Natural killer cell (primary cell): ENCODE data around the gene CHP2. TPM values are rescaled to one million over a fixed set of nuclear protein-coding genes. Genes with fewer than 3 reads are reported as not detected.
"Not testable (repeated sequence)": the region's sequence is repeated elsewhere in the genome, so short reads cannot be mapped to it uniquely, and the experiment has no call there.

Experiments used
- ATAC-seq, 3 donors: fragments of 150-1000 bp in 2 of 3; fragments of 200-7000 bp in 1 of 3; cut with Tn5 transposase; 1 replicate in 1 of 3; 2 replicates in 2 of 3; pipeline ENCODE4 v1.10.0; 2021; ENCODE audit warnings: mild to moderate bottlenecking in 2 of 3, moderate library complexity in 2 of 3
- DNase-seq, 2 donors: peaks; one replicate each; pipeline versions ENCODE4 v3.0.0 to v3.0.0-alpha.2; 2013 to 2021; ENCODE audit warnings: mixed read lengths in 1 of 2
- H3K27ac ChIP-seq: one replicate; pipeline ENCODE4 v1.5.1; 2013; ENCODE audit warnings: mild to moderate bottlenecking, low read length
- H3K27me3 ChIP-seq: one replicate; pipeline ENCODE4 v1.6.1; 2013; ENCODE audit warnings: low read length; ENCODE audit not compliant: control insufficient read depth, insufficient read depth
- H3K36me3 ChIP-seq: one replicate; pipeline ENCODE4 v1.6.1; 2013; ENCODE audit warnings: low read length; ENCODE audit not compliant: control insufficient read depth, insufficient read depth
- H3K4me1 ChIP-seq: one replicate; pipeline ENCODE4 v1.6.1; 2013; ENCODE audit warnings: low read length; ENCODE audit not compliant: control insufficient read depth, insufficient read depth
- H3K4me3 ChIP-seq: one replicate; pipeline ENCODE4 v1.5.1; 2013; ENCODE audit warnings: low read length
- H3K9me3 ChIP-seq: one replicate; pipeline ENCODE4 v1.6.1; 2013; ENCODE audit warnings: low read length; ENCODE audit not compliant: control insufficient read depth, insufficient read depth
- H3K27ac Mint-ChIP-seq, 2 donors: one replicate each; pipeline ENCODE4 v1.8.0; 2022; ENCODE audit warnings: mild to moderate bottlenecking in 2 of 2, mixed read lengths in 2 of 2, moderate library complexity in 1 of 2
- H3K27me3 Mint-ChIP-seq, 2 donors: one replicate each; pipeline ENCODE4 v1.8.0; 2022; ENCODE audit warnings: low read depth in 2 of 2, mixed read lengths in 2 of 2
- H3K36me3 Mint-ChIP-seq: one replicate; pipeline ENCODE4 v1.8.0; 2022; ENCODE audit warnings: mixed read lengths
- H3K4me1 Mint-ChIP-seq, 2 donors: one replicate each; pipeline ENCODE4 v1.8.0; 2022; ENCODE audit warnings: mixed read lengths in 2 of 2
- H3K4me3 Mint-ChIP-seq: one replicate; pipeline ENCODE4 v1.8.0; 2022; ENCODE audit warnings: mild to moderate bottlenecking, moderate library complexity, mixed read lengths
- H3K9me3 Mint-ChIP-seq, 2 donors: one replicate each; pipeline ENCODE4 v1.8.0; 2022; ENCODE audit warnings: mixed read lengths in 2 of 2
- CTCF ChIP-seq: fragments of 200-600 bp; IDR thresholded peaks from one replicate; pipeline ENCODE4 v1.8.0; 2022; ENCODE audit warnings: antibody characterized with exemption
- WGBS: methylation state at CpG from one replicate; pipeline ENCODE4 v1.1.7; 2013; ENCODE audit warnings: missing lambda C conversion rate; ENCODE audit not compliant: insufficient coverage; 5-methylcytosine and 5-hydroxymethylcytosine counted together
- intact Hi-C: fragments of 100-400 bp; cut with micrococcal nuclease; formaldehyde crosslinking; loops from one replicate; pipeline ENCODE4 v1.14.2; 2022
- total RNA-seq, 4 donors: library from RNA; stranded (reverse); fragments of 120-200 nt in 1 of 4; gene quantifications; one replicate each; pipeline versions ENCODE4 v1.2.3 to v1.2.4, GENCODE V29; 2013 to 2022

CHP2 gene
- total RNA-seq, 3 donors from 2014 or later (not counting 1 experiment from before 2014, with no cell fraction given): not detected

- no peaks in the 10 kb centered on the region for H3K36me3 Mint-ChIP-seq
- ATAC-seq: no peak
- no peaks in the 10 kb centered on the region for H3K36me3 ChIP-seq
- no peak overlapping the region for H3K27ac Mint-ChIP-seq
- intact Hi-C loops: no loop called here
- H3K27ac ChIP-seq: no peak overlapping the region
- peaks cover 4% of the 10 kb centered on the region for H3K9me3 ChIP-seq
- WGBS: 79% methylated on average over 4 of the region's 4 CpGs
- peaks cover 6% of the 10 kb centered on the region for H3K27me3 ChIP-seq
- peaks cover 0 to 4% of the 10 kb centered on the region in 2 donors for H3K4me1 Mint-ChIP-seq
- peaks cover 29 to 40% of the 10 kb centered on the region in 2 donors for H3K27me3 Mint-ChIP-seq
- no peak overlapping the region for H3K4me3 Mint-ChIP-seq
- H3K4me3 ChIP-seq: no peak overlapping the region
- no peak for TF ChIP-seq CTCF
- H3K4me1 ChIP-seq: no peaks in the 10 kb centered on the region
- no peaks in the 10 kb centered on the region for H3K9me3 Mint-ChIP-seq
- no peak for DNase-seq
These were observed 43.0 kb upstream of the CHP2 start for GRCh38 chr16:23711785-23712184.

- H3K4me1 ChIP-seq: no peaks in the 10 kb centered on the region
- ATAC-seq: no peak
- H3K27ac Mint-ChIP-seq: no peak within 1 kb of the TSS
- H3K36me3 ChIP-seq: no peaks in the 10 kb centered on the region
- no peak within 1 kb of the TSS for H3K4me3 ChIP-seq
- no peak for DNase-seq
- H3K9me3 Mint-ChIP-seq: no peaks in the 10 kb centered on the region
- intact Hi-C loops: no loop called here
- no peak for TF ChIP-seq CTCF
- H3K27me3 ChIP-seq: peaks cover 6% of the 10 kb centered on the region
- peaks cover 0 to 4% of the 10 kb centered on the region in 2 donors for H3K4me1 Mint-ChIP-seq
- WGBS: 11% methylated on average over 37 of the region's 37 CpGs
- H3K27me3 Mint-ChIP-seq: peaks cover 36 to 52% of the 10 kb centered on the region in 2 donors
- no peaks in the 10 kb centered on the region for H3K36me3 Mint-ChIP-seq
- no peak within 1 kb of the TSS for H3K4me3 Mint-ChIP-seq
- no peak within 1 kb of the TSS for H3K27ac ChIP-seq
- peaks cover 4% of the 10 kb centered on the region for H3K9me3 ChIP-seq
These were observed 41.9 kb upstream of the CHP2 start, which contains the start of gene ERN2 for GRCh38 chr16:23712976-23713375. TSS of gene ERN2 (minus strand) at chr16:23713222. CDS start at chr16:23713187, 35 bp downstream.

- intact Hi-C loops: no loop called here
- Histone ChIP-seq H3K36me3 (no peaks in the 10 kb centered on the region), H3K4me1 (no peaks in the 10 kb centered on the region), H3K4me3 (no peak overlapping the region), H3K9me3 (no peaks in the 10 kb centered on the region), H3K27ac (no peak overlapping the region), H3K27me3 (peaks cover 3% of the 10 kb centered on the region)
- 81% methylated on average over 2 of the region's 5 CpGs for WGBS
- Mint-ChIP-seq H3K4me1 (peaks cover 0 to 4% of the 10 kb centered on the region in 2 donors), H3K27me3 (peaks cover 30 to 33% of the 10 kb centered on the region in 2 donors), H3K36me3 (no peaks in the 10 kb centered on the region), H3K27ac (no peak overlapping the region), H3K4me3 (no peak overlapping the region), H3K9me3 (no peaks in the 10 kb centered on the region)
- TF ChIP-seq CTCF: no peak
- DNase-seq (no peak), ATAC-seq (no peak)
These were observed 38.3 kb upstream of the CHP2 start for GRCh38 chr16:23716484-23716883.

- H3K4me3 Mint-ChIP-seq, H3K27ac ChIP-seq, H3K36me3 ChIP-seq, intact Hi-C loops, H3K4me1 Mint-ChIP-seq, H3K4me3 ChIP-seq, H3K4me1 ChIP-seq, DNase-seq, H3K27ac Mint-ChIP-seq, H3K9me3 ChIP-seq, ATAC-seq, H3K27me3 ChIP-seq, H3K9me3 Mint-ChIP-seq: not testable (repeated sequence)
- Mint-ChIP-seq H3K36me3 (peaks cover 11% of the 10 kb centered on the region), H3K27me3 (peaks cover 6 to 15% of the 10 kb centered on the region in 2 donors)
- WGBS: 83% methylated on average over 8 of the region's 9 CpGs
These were observed 32.1 kb upstream of the CHP2 start for GRCh38 chr16:23722613-23723240.
